ENCODE data around the gene FAXDC2. TPM values are rescaled to one million over a fixed set of nuclear protein-coding genes. Genes with fewer than 3 reads are reported as not detected.

Gene FAXDC2
- total RNA-seq, 4 donors from 2014 or later = 1.6 to 30.1 (median 7.3) TPM

- Histone ChIP-seq H3K4me3 (peak overlapping the region in 3 of 4 donors; percentile 49 to 67 (median 54)), H3K27me3 (no peaks in the 10 kb centered on the region), H3K36me3 (no peaks in the 10 kb centered on the region), H3K27ac (peak overlapping the region in 3 of 4 donors; percentile 77 to 88 (median 87)), H3K4me1 (peaks cover 0 to 45% (median 10%) of the 10 kb centered on the region in 3 donors), H3K9me3 (no peaks in the 10 kb centered on the region)
- intact Hi-C loops (cut with DNase I) = no loop called here
- no peak for DNase-seq
- 46 to 58% methylated on average over 6 of the region's 6 CpGs for WGBS, 2 donors
- TF ChIP-seq, protein P1, sequence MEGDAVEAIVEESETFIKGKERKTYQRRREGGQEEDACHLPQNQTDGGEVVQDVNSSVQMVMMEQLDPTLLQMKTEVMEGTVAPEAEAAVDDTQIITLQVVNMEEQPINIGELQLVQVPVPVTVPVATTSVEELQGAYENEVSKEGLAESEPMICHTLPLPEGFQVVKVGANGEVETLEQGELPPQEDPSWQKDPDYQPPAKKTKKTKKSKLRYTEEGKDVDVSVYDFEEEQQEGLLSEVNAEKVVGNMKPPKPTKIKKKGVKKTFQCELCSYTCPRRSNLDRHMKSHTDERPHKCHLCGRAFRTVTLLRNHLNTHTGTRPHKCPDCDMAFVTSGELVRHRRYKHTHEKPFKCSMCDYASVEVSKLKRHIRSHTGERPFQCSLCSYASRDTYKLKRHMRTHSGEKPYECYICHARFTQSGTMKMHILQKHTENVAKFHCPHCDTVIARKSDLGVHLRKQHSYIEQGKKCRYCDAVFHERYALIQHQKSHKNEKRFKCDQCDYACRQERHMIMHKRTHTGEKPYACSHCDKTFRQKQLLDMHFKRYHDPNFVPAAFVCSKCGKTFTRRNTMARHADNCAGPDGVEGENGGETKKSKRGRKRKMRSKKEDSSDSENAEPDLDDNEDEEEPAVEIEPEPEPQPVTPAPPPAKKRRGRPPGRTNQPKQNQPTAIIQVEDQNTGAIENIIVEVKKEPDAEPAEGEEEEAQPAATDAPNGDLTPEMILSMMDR (IDR thresholded peaks at IDR 0.05) = no peak
- TF ChIP-seq POLR2A (IDR thresholded peaks at IDR 0.05) = no peak
Observed at GRCh38 chr5:154849264-154849785, 1.1 kb downstream of the FAXDC2 start.

DNA sequence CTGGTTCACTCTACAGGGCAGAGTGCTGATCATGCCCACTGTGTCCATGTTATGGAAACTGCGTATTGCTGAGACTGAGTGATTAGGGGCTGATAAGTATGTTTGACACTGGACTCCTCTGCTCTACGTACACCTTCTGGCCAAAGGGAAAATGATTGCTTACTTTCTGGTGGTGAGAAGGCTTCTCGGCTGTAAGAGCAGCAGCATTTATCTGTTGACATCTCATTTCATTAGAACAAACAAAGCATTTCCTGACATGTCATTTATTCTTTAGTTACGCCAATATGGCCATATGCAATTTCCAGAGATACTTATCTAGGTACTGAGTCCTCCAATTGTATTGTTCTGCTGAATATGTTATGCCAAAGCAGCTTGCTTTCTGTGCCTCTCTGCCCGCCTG is 5.6 kb downstream of the FAXDC2 start:
- DNase-seq = no peak
- whole genome bisulfite sequencing, 2 donors = 82 to 92% methylated on average over 5 of the region's 5 CpGs
- intact Hi-C loops (cut with DNase I) = no loop called here
- TF ChIP-seq POLR2A (IDR thresholded peaks at IDR 0.05) = no peak
- TF ChIP-seq, protein P1 (IDR thresholded peaks at IDR 0.05) = no peak
- no peak overlapping the region for H3K27ac ChIP-seq
- no peak overlapping the region for H3K4me3 ChIP-seq
- no peaks in the 10 kb centered on the region for H3K9me3 ChIP-seq
- peaks cover 0 to 32% (median 0%) of the 10 kb centered on the region in 3 donors for H3K4me1 ChIP-seq
- no peaks in the 10 kb centered on the region for H3K36me3 ChIP-seq
- no peaks in the 10 kb centered on the region for H3K27me3 ChIP-seq

- TF ChIP-seq POLR2A (IDR thresholded peaks at IDR 0.05) = no peak
- TF ChIP-seq, protein P1 (IDR thresholded peaks at IDR 0.05) = no peak
- Histone ChIP-seq H3K4me3 (no peak overlapping the region), H3K9me3 (no peaks in the 10 kb centered on the region), H3K27me3 (no peaks in the 10 kb centered on the region), H3K27ac (no peak overlapping the region), H3K4me1 (peaks cover 0 to 13% (median 0%) of the 10 kb centered on the region in 3 donors), H3K36me3 (peaks cover 0 to 7% (median 0%) of the 10 kb centered on the region in 3 donors)
- no peak for DNase-seq
- intact Hi-C loops (cut with DNase I) = no loop called here
- WGBS, 2 donors = 80 to 89% methylated on average over 4 to 6 of the region's 6 CpGs
Observed at GRCh38 chr5:154842689-154843530, 7.5 kb downstream of the FAXDC2 start.

DNA sequence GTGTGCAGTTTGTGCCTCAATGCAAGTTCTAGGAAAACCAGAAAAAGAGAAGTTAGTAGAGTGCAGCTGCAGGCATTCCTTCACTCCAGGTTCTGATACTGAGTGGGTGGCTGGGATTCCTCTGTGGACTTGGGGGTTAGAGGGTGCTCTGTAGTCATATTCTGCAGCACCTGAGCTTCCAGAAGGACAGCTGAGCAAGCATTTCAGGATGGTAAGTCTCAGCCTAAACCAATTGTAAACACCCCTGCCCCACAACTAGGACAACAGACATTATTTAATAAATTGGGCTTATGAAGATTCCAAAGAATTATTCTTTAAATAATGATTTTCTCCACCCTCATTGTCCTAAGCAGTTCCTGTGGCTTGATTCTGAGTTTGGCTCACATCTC is 9.1 kb downstream of the FAXDC2 start:
- peaks cover 0 to 10% (median 0%) of the 10 kb centered on the region in 3 donors for H3K4me1 ChIP-seq
- H3K36me3 ChIP-seq = peaks cover 0 to 23% (median 0%) of the 10 kb centered on the region in 3 donors
- intact Hi-C loops (cut with DNase I) = no loop called here
- no peak for TF ChIP-seq POLR2A (IDR thresholded peaks at IDR 0.05)
- TF ChIP-seq, protein P1 (IDR thresholded peaks at IDR 0.05) = no peak
- DNase-seq = no peak
- no peak overlapping the region for H3K4me3 ChIP-seq
- H3K9me3 ChIP-seq = no peaks in the 10 kb centered on the region
- H3K27me3 ChIP-seq = no peaks in the 10 kb centered on the region
- no peak overlapping the region for H3K27ac ChIP-seq
